HCT116 (cell line): ENCODE measurements around the gene CA7. TPM values are rescaled to one million over a fixed set of nuclear protein-coding genes. Genes with fewer than 3 reads are reported as not detected.

Experiments used
- ATAC-seq: fragments of 200-7000 bp; cut with Tn5 transposase; 2 replicates; pipeline ENCODE4 v1.9.1; 2020; ENCODE audit warnings: mild to moderate bottlenecking, moderate library complexity
- BruUV-seq: library from RNA; stranded (reverse); fragments of 400-500 nt; replicated peaks from 2 replicates; lab custom pipeline; 2021; lab: Mats Ljungman, UMichigan
- CTCF ChIA-PET: fragments of 300-600 bp; sonication (Branson Sonifier 250); formaldehyde crosslinking; loops from one replicate; lab custom pipeline; 2021; ENCODE audit warnings: antibody characterized with exemption; lab: Charles Lee
- POLR2A ChIA-PET: fragments of 300-600, 350-600 bp; sonication (Branson Sonifier 250); formaldehyde crosslinking; loops from one replicate; lab custom pipeline; 2021; ENCODE audit warnings: antibody characterized with exemption; lab: Charles Lee
- RAD21 ChIA-PET, 2 experiments: fragments of 300-600 bp; sonication (Branson Sonifier 250); formaldehyde crosslinking; loops; one replicate each; lab custom pipeline; 2023; ENCODE audit warnings: low total read pairs in 2 of 2; ENCODE audit not compliant: uncharacterized antibody in 2 of 2, unreplicated experiment in 2 of 2, low non-redundant PET in 1 of 2; lab: Charles Lee
- DNase-seq: peaks from one replicate; pipeline ENCODE4 v3.0.0-alpha.2; 2010; ENCODE audit warnings: low read depth, low spot score
- H2AFZ ChIP-seq: fragments of 200-600 bp; shearing (Covaris generic), sonication (generic); 2 replicates; pipeline ENCODE4 v1.6.1; 2017; ENCODE audit warnings: low read depth, mixed run types, mixed read lengths, antibody characterized with exemption, low read length; ENCODE audit not compliant: poor library complexity, severe bottlenecking
- H3K27ac ChIP-seq: 2 replicates; pipeline ENCODE4 v1.5.1; 2012; ENCODE audit warnings: low read depth, low read length
- H3K27me3 ChIP-seq: fragments of 200-600 bp; sonication (generic); 2 replicates; pipeline ENCODE4 v1.6.1; 2016; ENCODE audit warnings: mixed run types, low read length, mixed read lengths; ENCODE audit not compliant: insufficient read depth
- H3K36me3 ChIP-seq, 2 experiments: fragments of 200-500 bp in 1 of 2; fragments of 200-600 bp in 1 of 2; sonication (Bioruptor generic) in 1 of 2; sonication (generic) in 1 of 2; 2 replicates each; pipeline versions ENCODE4 v1.5.1 to v1.6.1; 2014 to 2016; ENCODE audit warnings: low read length in 2 of 2, inconsistent platforms in 1 of 2, mixed read lengths in 1 of 2, mixed run types in 1 of 2; ENCODE audit not compliant: insufficient read depth in 2 of 2, control insufficient read depth in 1 of 2
- H3K4me1 ChIP-seq, 2 experiments: fragments of 200-600 bp in 1 of 2; sonication (generic) in 1 of 2; 2 replicates each; pipeline versions ENCODE4 v1.5.1 to v1.6.1; 2012 to 2017; ENCODE audit warnings: low read length in 2 of 2, inconsistent platforms in 1 of 2, mild to moderate bottlenecking in 1 of 2, mixed read lengths in 1 of 2, mixed run types in 1 of 2, moderate library complexity in 1 of 2; ENCODE audit not compliant: insufficient read depth in 2 of 2, control insufficient read depth in 1 of 2
- H3K4me2 ChIP-seq: fragments of 200-600 bp; sonication (generic); 2 replicates; pipeline ENCODE4 v1.6.1; 2017; ENCODE audit warnings: mixed run types, low read length, mixed read lengths
- H3K4me3 ChIP-seq, 2 experiments: fragments of 200-600 bp in 1 of 2; sonication (generic) in 1 of 2; replicated peaks in 1 of 2; 2 replicates each; pipeline ENCODE4 v1.5.1; 2011 to 2016; ENCODE audit warnings: low read length in 2 of 2, control low read depth in 1 of 2, low read depth in 1 of 2, mild to moderate bottlenecking in 1 of 2, mixed read lengths in 1 of 2, mixed run types in 1 of 2
- H3K79me2 ChIP-seq: fragments of 200-600 bp; sonication (generic); 2 replicates; pipeline ENCODE4 v1.6.1; 2017; ENCODE audit warnings: mild to moderate bottlenecking, mixed run types, low read length, moderate library complexity, mixed read lengths; ENCODE audit not compliant: insufficient read depth
- H3K9ac ChIP-seq: fragments of 200-600 bp; sonication (generic); 2 replicates; pipeline ENCODE4 v1.6.1; 2016; ENCODE audit warnings: low read length, mixed read lengths
- H3K9me2 ChIP-seq: fragments of 200-600 bp; sonication (generic), shearing (Covaris generic); 2 replicates; pipeline ENCODE4 v1.6.1; 2017; ENCODE audit warnings: mixed run types, mild to moderate bottlenecking, moderate library complexity; ENCODE audit not compliant: insufficient read depth
- H3K9me3 ChIP-seq, 2 experiments: fragments of 200-500 bp in 1 of 2; fragments of 200-600 bp in 1 of 2; sonication (Bioruptor generic) in 1 of 2; sonication (generic) in 1 of 2; 2 replicates each; pipeline ENCODE4 v1.6.1; 2014 to 2017; ENCODE audit warnings: low read length in 2 of 2, mixed read lengths in 2 of 2, inconsistent platforms in 1 of 2, low read depth in 1 of 2, mild to moderate bottlenecking in 1 of 2, mixed run types in 1 of 2, moderate library complexity in 1 of 2; ENCODE audit not compliant: control insufficient read depth in 1 of 2, insufficient read depth in 1 of 2
- H4K20me1 ChIP-seq: fragments of 200-600 bp; sonication (generic), shearing (Covaris generic); 2 replicates; pipeline ENCODE4 v1.6.1; 2017; ENCODE audit warnings: mixed run types, mild to moderate bottlenecking, moderate library complexity; ENCODE audit not compliant: insufficient read depth
- CBX3 ChIP-seq: IDR thresholded peaks from 2 replicates; pipeline ENCODE4 v1.6.1; 2012; ENCODE audit warnings: low read depth
- CEBPB ChIP-seq: IDR thresholded peaks from 2 replicates; pipeline ENCODE4 v1.6.1; 2012; ENCODE audit warnings: low read depth
- ELF1 ChIP-seq: IDR thresholded peaks from 2 replicates; pipeline ENCODE4 v1.6.1; 2012; ENCODE audit warnings: low read depth, borderline replicate concordance
- EZH2 ChIP-seq: fragments of 200-600 bp; sonication (generic); IDR thresholded peaks from 2 replicates; pipeline ENCODE4 v1.6.1; 2017; ENCODE audit warnings: antibody characterized with exemption, mixed run types
- EZH2phosphoT487 ChIP-seq: fragments of 200-600 bp; IDR thresholded peaks from 2 replicates; pipeline ENCODE4 v1.6.1; 2018; ENCODE audit warnings: antibody characterized with exemption, borderline replicate concordance
- FOSL1 ChIP-seq: IDR thresholded peaks from 2 replicates; pipeline ENCODE4 v1.6.1; 2012; ENCODE audit warnings: low read depth
- JUND ChIP-seq: IDR thresholded peaks from 2 replicates; pipeline ENCODE4 v1.6.1; 2012
- POLR2A ChIP-seq: IDR thresholded peaks from 2 replicates; pipeline ENCODE4 v1.7.0; 2011; ENCODE audit warnings: borderline replicate concordance; ENCODE audit not compliant: insufficient read depth, insufficient read length; ENCODE audit errors: extremely low read depth
- POLR2AphosphoS5 ChIP-seq: IDR thresholded peaks from 2 replicates; pipeline ENCODE4 v1.6.1; 2011; ENCODE audit warnings: mild to moderate bottlenecking, low read depth, low read length, moderate library complexity
- RAD21 ChIP-seq: IDR thresholded peaks from 2 replicates; pipeline ENCODE4 v1.6.1; 2012; ENCODE audit warnings: low read depth, mild to moderate bottlenecking
- TCF7L2 ChIP-seq: IDR thresholded peaks from 2 replicates; pipeline ENCODE4 v1.7.0; 2011; ENCODE audit warnings: borderline replicate concordance, inconsistent platforms; ENCODE audit not compliant: insufficient read depth, insufficient read length; ENCODE audit errors: extremely low read depth
- YY1 ChIP-seq: IDR thresholded peaks from 2 replicates; pipeline ENCODE4 v1.6.1; 2011; ENCODE audit warnings: low read length, low read depth, moderate library complexity, mild to moderate bottlenecking; ENCODE audit not compliant: insufficient replicate concordance; ENCODE audit errors: extremely low read depth
- ZFX ChIP-seq: fragments of 450-650 bp; IDR thresholded peaks from 2 replicates; pipeline ENCODE4 v1.6.1; 2017
- intact Hi-C: fragments of 100-400 bp; cut with micrococcal nuclease; formaldehyde crosslinking; loops from 2 replicates; pipeline ENCODE4 v1.10.0; 2022
- total RNA-seq: library from RNA; stranded (reverse); gene quantifications from one replicate; pipeline ENCODE4 v1.2.1, GENCODE V29; 2021; ENCODE audit not compliant: unreplicated experiment
- TF ChIP-seq, protein P1 (sequence below): IDR thresholded peaks from 2 replicates; pipeline ENCODE4 v1.6.1; 2011; ENCODE audit warnings: mild to moderate bottlenecking, low read length, moderate library complexity; ENCODE audit not compliant: insufficient replicate concordance; ENCODE audit errors: extremely low read depth
- TF ChIP-seq, protein P2 (sequence below): IDR thresholded peaks from 2 replicates; pipeline ENCODE4 v1.6.1; 2012; ENCODE audit warnings: low read depth

CA7 gene
- total RNA-seq, 1 experiment from 2014 or later = not detected

DNA sequence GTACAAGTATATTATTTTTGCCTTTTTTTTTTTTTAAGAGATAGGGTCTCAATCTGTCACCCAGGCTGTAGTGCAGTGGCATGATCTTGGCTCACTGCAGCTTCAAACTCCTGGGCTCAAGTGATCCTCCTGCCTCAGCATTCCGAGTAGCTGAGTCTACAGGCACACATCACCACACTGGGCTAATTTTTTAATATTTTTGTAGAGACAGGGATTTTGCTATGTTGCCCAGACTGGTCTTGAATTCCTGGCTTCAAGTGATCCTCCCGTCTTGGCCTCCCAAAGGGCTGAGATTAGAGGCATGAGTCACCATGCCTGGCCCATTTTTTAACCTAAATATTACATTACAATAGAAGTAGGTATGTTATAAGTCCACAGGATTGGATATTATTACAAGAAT is 46.1 kb upstream of the CA7 start:
- ChIA-PET CTCF (interaction anchor here (1.0 kb wide), 1 partner anchor 32 kb away, joined by 4 read pairs; the partner anchor contains the start of gene NAE1), RAD21 (interaction anchor here in 1 of 2 experiments (0.6 kb wide), 1 partner anchor 83 kb away, joined by 6 read pairs; no protein-coding TSS in a partner anchor), POLR2A (no interaction called here)
- no TSS peak for BruUV-seq
- no peak for ATAC-seq
- DNase-seq = no peak
- Histone ChIP-seq H2AFZ (no peak overlapping the region), H3K27ac (no peak overlapping the region), H3K9me3 (no peaks in the 10 kb centered on the region), H3K4me2 (no peak overlapping the region), H3K4me1 (no peaks in the 10 kb centered on the region), H3K27me3 (no peaks in the 10 kb centered on the region), H4K20me1 (no peaks in the 10 kb centered on the region), H3K36me3 (peaks cover 3 to 6% of the 10 kb centered on the region in 2 experiments; a peak in 3 of 4 replicates), H3K79me2 (no peaks in the 10 kb centered on the region), H3K4me3 (no peak overlapping the region), H3K9me2 (no peaks in the 10 kb centered on the region), H3K9ac (no peak overlapping the region)
- TF ChIP-seq CBX3 (no peak), POLR2A (no peak), FOSL1 (no peak), EZH2phosphoT487 (no peak), JUND (no peak), TCF7L2 (no peak), YY1 (no peak)
- TF ChIP-seq, protein P1, sequence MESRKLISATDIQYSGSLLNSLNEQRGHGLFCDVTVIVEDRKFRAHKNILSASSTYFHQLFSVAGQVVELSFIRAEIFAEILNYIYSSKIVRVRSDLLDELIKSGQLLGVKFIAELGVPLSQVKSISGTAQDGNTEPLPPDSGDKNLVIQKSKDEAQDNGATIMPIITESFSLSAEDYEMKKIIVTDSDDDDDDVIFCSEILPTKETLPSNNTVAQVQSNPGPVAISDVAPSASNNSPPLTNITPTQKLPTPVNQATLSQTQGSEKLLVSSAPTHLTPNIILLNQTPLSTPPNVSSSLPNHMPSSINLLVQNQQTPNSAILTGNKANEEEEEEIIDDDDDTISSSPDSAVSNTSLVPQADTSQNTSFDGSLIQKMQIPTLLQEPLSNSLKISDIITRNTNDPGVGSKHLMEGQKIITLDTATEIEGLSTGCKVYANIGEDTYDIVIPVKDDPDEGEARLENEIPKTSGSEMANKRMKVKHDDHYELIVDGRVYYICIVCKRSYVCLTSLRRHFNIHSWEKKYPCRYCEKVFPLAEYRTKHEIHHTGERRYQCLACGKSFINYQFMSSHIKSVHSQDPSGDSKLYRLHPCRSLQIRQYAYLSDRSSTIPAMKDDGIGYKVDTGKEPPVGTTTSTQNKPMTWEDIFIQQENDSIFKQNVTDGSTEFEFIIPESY = no peak
- intact Hi-C loops = no loop called here

DNA sequence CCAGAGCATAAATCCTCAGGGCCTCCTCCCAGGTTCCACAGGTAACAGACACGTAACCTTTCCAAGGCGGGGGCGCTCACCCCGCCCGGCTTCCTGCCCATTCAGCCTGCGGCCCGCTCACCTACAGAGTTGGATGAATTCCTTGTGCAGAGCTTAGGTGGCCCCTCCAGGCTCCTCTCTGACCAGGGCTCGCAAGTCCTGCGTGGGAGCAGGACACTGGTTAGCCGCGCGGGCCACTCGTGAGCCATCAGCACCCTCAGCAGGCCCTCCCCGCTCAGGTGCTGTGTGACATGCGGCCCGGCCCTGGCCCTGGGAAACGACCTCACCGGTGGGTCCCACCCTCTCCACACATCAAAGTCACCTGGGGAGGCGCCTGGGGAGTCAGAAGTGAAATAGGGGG is 43.4 kb upstream of the CA7 start:
- POLR2A ChIA-PET = no interaction called here
- H3K27me3 ChIP-seq = no peaks in the 10 kb centered on the region
- H3K4me1 ChIP-seq = no peaks in the 10 kb centered on the region
- no peaks in the 10 kb centered on the region for H3K9me3 ChIP-seq
- H3K9ac ChIP-seq = no peak overlapping the region
- H3K36me3 ChIP-seq = peaks cover 19 to 22% of the 10 kb centered on the region in 2 experiments; a peak in 3 of 4 replicates
- intact Hi-C loops = no loop called here
- CTCF ChIA-PET = no interaction called here
- ATAC-seq = no peak
- no peak overlapping the region for H2AFZ ChIP-seq
- RAD21 ChIA-PET = no interaction called here
- no TSS peak for BruUV-seq
- no peak for DNase-seq
- H3K27ac ChIP-seq = no peak overlapping the region
- no peak overlapping the region for H3K4me2 ChIP-seq
- H3K9me2 ChIP-seq = no peaks in the 10 kb centered on the region
- no peak overlapping the region for H3K4me3 ChIP-seq
- H3K79me2 ChIP-seq = no peaks in the 10 kb centered on the region
- H4K20me1 ChIP-seq = no peaks in the 10 kb centered on the region
- TF ChIP-seq EZH2 = no peak
- TF ChIP-seq, protein P2, sequence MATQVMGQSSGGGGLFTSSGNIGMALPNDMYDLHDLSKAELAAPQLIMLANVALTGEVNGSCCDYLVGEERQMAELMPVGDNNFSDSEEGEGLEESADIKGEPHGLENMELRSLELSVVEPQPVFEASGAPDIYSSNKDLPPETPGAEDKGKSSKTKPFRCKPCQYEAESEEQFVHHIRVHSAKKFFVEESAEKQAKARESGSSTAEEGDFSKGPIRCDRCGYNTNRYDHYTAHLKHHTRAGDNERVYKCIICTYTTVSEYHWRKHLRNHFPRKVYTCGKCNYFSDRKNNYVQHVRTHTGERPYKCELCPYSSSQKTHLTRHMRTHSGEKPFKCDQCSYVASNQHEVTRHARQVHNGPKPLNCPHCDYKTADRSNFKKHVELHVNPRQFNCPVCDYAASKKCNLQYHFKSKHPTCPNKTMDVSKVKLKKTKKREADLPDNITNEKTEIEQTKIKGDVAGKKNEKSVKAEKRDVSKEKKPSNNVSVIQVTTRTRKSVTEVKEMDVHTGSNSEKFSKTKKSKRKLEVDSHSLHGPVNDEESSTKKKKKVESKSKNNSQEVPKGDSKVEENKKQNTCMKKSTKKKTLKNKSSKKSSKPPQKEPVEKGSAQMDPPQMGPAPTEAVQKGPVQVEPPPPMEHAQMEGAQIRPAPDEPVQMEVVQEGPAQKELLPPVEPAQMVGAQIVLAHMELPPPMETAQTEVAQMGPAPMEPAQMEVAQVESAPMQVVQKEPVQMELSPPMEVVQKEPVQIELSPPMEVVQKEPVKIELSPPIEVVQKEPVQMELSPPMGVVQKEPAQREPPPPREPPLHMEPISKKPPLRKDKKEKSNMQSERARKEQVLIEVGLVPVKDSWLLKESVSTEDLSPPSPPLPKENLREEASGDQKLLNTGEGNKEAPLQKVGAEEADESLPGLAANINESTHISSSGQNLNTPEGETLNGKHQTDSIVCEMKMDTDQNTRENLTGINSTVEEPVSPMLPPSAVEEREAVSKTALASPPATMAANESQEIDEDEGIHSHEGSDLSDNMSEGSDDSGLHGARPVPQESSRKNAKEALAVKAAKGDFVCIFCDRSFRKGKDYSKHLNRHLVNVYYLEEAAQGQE = no peak
- TF ChIP-seq FOSL1 = no peak
- TF ChIP-seq EZH2phosphoT487 = no peak
- no peak for TF ChIP-seq POLR2AphosphoS5
- no peak for TF ChIP-seq ELF1
- no peak for TF ChIP-seq RAD21
- TF ChIP-seq ZFX = no peak
- TF ChIP-seq JUND = no peak
- no peak for TF ChIP-seq CEBPB
